Motor neuron (in vitro differentiated cells): ENCODE measurements around the gene TUBB3. TPM values are rescaled to one million over a fixed set of nuclear protein-coding genes. Genes with fewer than 3 reads are reported as not detected.

Experiments used
- ATAC-seq, 8 experiments: fragments of 200-7000 bp; cut with Tn5 transposase; replicated peaks in 6 of 8; 2 replicates each; pipeline ENCODE4 v1.8.0; 2021; ENCODE audit warnings: mild to moderate bottlenecking in 8 of 8, moderate library complexity in 8 of 8
- H3K27ac ChIP-seq, 2 donors: fragments of 250-450 bp; sonication (Bioruptor Pico); 2 replicates each; pipeline ENCODE4 v1.9.0; 2021; ENCODE audit warnings: antibody characterized with exemption in 2 of 2, mild to moderate bottlenecking in 2 of 2, moderate library complexity in 1 of 2
- H3K4me1 ChIP-seq, 2 donors: fragments of 250-450 bp; sonication (Bioruptor Pico); replicated peaks in 1 of 2; 2 replicates each; pipeline ENCODE4 v1.6.1; 2021; ENCODE audit warnings: antibody characterized with exemption in 2 of 2, mild to moderate bottlenecking in 2 of 2, moderate library complexity in 1 of 2
- H3K4me3 ChIP-seq, 5 donors: fragments of 250-450 bp; sonication (Bioruptor Pico); 2 replicates each; pipeline ENCODE4 v1.9.0; 2021; ENCODE audit warnings: antibody characterized with exemption in 5 of 5, mild to moderate bottlenecking in 5 of 5, moderate library complexity in 4 of 5
- WGBS, 10 experiments: fragments of 450-650 bp; shearing (Covaris generic); methylation state at CpG; one replicate each; pipeline ENCODE4 v1.0.0; 2022; 5-methylcytosine and 5-hydroxymethylcytosine counted together
- in situ Hi-C, 9 experiments: fragments of 400-800 bp; cut with MboI; loops; one replicate each; pipeline ENCODE4 v1.15.0; 2021; ENCODE audit warnings: low sequenced_read_pairs in 9 of 9, low pct_unique_long_range_greater_than_20kb in 2 of 9; ENCODE audit not compliant: unreplicated experiment in 9 of 9
- total RNA-seq, 8 experiments: library from RNA; unstranded; fragments of 300-600 nt; gene quantifications; 2 replicates each; pipeline versions ENCODE4 v1.2.3 to v1.2.4, GENCODE V29; 2022

Gene TUBB3
- total RNA-seq, 8 experiments from 2014 or later: 34.7 to 2,215 (median 670) TPM

- Histone ChIP-seq H3K4me1 (peaks cover 14 to 18% of the 10 kb centered on the region in 2 donors), H3K4me3 (no peak overlapping the region), H3K27ac (no peak overlapping the region)
- in situ Hi-C loops: no loop called here
- ATAC-seq: no peak
- 62 to 90% (median 87%) methylated on average over 2 to 10 of the region's 40 CpGs; no CpG with 5 or more reads in 2 of the 10 experiments for WGBS, 10 experiments
Measured at GRCh38 chr16:89915303-89916232, 7.6 kb upstream of the TUBB3 start.

GRCh38 chr16:89917773-89918452, 5.2 kb upstream of the TUBB3 start:
- 0 to 40% (median 25%) methylated on average over 1 to 15 of the region's 39 CpGs; no CpG with 5 or more reads in 6 of the 10 experiments for WGBS, 10 experiments
- Histone ChIP-seq H3K4me1 (peaks cover 23 to 28% of the 10 kb centered on the region in 2 donors), H3K27ac (no peak overlapping the region), H3K4me3 (peak overlapping the region in 3 of 5 donors; percentile 6 to 21 (median 9))
- in situ Hi-C loops: no loop called here
- peak; percentile 2 to 63 (median 26) for ATAC-seq

- WGBS, 10 experiments: 30 to 58% methylated on average over 4 to 11 of the region's 23 CpGs; no CpG with 5 or more reads in 8 of the 10 experiments
- H3K4me1 ChIP-seq: peaks cover 23 to 28% of the 10 kb centered on the region in 2 donors
- in situ Hi-C loops: no loop called here
- H3K27ac ChIP-seq: no peak within 1 kb of the TSS
- peak within 1 kb of the TSS in 3 of 5 donors; percentile 6 to 21 (median 9) for H3K4me3 ChIP-seq
- peak in 1 of 8 experiments; percentile 8 for ATAC-seq
Measured at GRCh38 chr16:89918453-89919347, 4.4 kb upstream of the TUBB3 start, which contains the start of gene MC1R. MC1R (plus strand) TSS chr16:89918862; CDS start chr16:89919259, 397 bp downstream.

GRCh38 chr16:89919535-89920406, 3.4 kb upstream of the TUBB3 start:
- Histone ChIP-seq H3K27ac (no peak overlapping the region), H3K4me1 (peaks cover 23 to 28% of the 10 kb centered on the region in 2 donors), H3K4me3 (no peak overlapping the region)
- in situ Hi-C loops: no loop called here
- no peak for ATAC-seq
- 88 to 100% (median 95%) methylated on average over 2 to 28 of the region's 52 CpGs; no CpG with 5 or more reads in 2 of the 10 experiments for WGBS, 10 experiments

- Histone ChIP-seq H3K27ac (peak overlapping the region; percentile 95 to 98), H3K4me3 (no peak overlapping the region), H3K4me1 (peaks cover 23 to 28% of the 10 kb centered on the region in 2 donors)
- in situ Hi-C loops: no loop called here
- WGBS, 10 experiments: 100% methylated on average over 1 of the region's 6 CpGs; no CpG with 5 or more reads in 9 of the 10 experiments
- ATAC-seq: no peak
Measured at GRCh38 chr16:89920723-89921122, 2.4 kb upstream of the TUBB3 start.

- peaks cover 23 to 28% of the 10 kb centered on the region in 2 donors for H3K4me1 ChIP-seq
- in situ Hi-C loops: no loop called here
- ATAC-seq: peak in 1 of 8 experiments; percentile 5
- 0 to 58% (median 27%) methylated on average over 1 to 3 of the region's 14 CpGs; no CpG with 5 or more reads in 7 of the 10 experiments for WGBS, 10 experiments
- H3K4me3 ChIP-seq: peak overlapping the region; percentile 76 to 96 (median 84)
- peak overlapping the region; percentile 95 to 98 for H3K27ac ChIP-seq
Measured at GRCh38 chr16:89921131-89921701, 1.9 kb upstream of the TUBB3 start.

- peak overlapping the region; percentile 95 to 98 for H3K27ac ChIP-seq
- in situ Hi-C loops: no loop called here
- peak overlapping the region; percentile 76 to 96 (median 84) for H3K4me3 ChIP-seq
- ATAC-seq: peak; percentile 23 to 53 (median 37)
- WGBS, 10 experiments: 0 to 10% (median 0%) methylated on average over 1 to 4 of the region's 22 CpGs; no CpG with 5 or more reads in 7 of the 10 experiments
- peaks cover 28 to 29% of the 10 kb centered on the region in 2 donors for H3K4me1 ChIP-seq
Measured at GRCh38 chr16:89921702-89922476, 1.3 kb upstream of the TUBB3 start.

GRCh38 chr16:89922477-89922883, 662 bp upstream of the TUBB3 start:
- H3K27ac ChIP-seq: peak overlapping the region; percentile 95 to 98
- WGBS, 10 experiments: 0% methylated on average over 3 of the region's 31 CpGs; no CpG with 5 or more reads in 9 of the 10 experiments
- ATAC-seq: peak; percentile 1 to 29 (median 16)

GRCh38 chr16:89923640-89924296, 626 bp downstream of the TUBB3 start:
- peaks cover 12 to 16% of the 10 kb centered on the region in 2 donors for H3K4me1 ChIP-seq
- H3K27ac ChIP-seq: peak overlapping the region; percentile 95 to 98
- H3K4me3 ChIP-seq: peak overlapping the region; percentile 76 to 96 (median 84)
- in situ Hi-C loops: no loop called here
- WGBS, 10 experiments: 60% methylated on average over 1 of the region's 41 CpGs; no CpG with 5 or more reads in 9 of the 10 experiments
- peak in 5 of 8 experiments; percentile 3 to 14 (median 10) for ATAC-seq

More at GRCh38 chr16:89922477-89922883, 662 bp upstream of the TUBB3 start:
- peak overlapping the region; percentile 76 to 96 (median 84) for H3K4me3 ChIP-seq
- peaks cover 25 to 26% of the 10 kb centered on the region in 2 donors for H3K4me1 ChIP-seq
- in situ Hi-C loops: no loop called here

GRCh38 chr16:89924297-89924924, 1.3 kb downstream of the TUBB3 start:
- H3K4me3 ChIP-seq: peak overlapping the region; percentile 76 to 96 (median 84)
- WGBS, 10 experiments: 0% methylated on average over 1 of the region's 14 CpGs; no CpG with 5 or more reads in 8 of the 10 experiments
- peaks cover 12 to 16% of the 10 kb centered on the region in 2 donors for H3K4me1 ChIP-seq
- peak in 6 of 8 experiments; percentile 0 to 45 (median 37) for ATAC-seq
- in situ Hi-C loops: no loop called here
- peak overlapping the region; percentile 95 to 98 for H3K27ac ChIP-seq
